OCI-LY1 (cell line): Measurements from ENCODE around the gene ANKRD30A.
"Not testable (repeated sequence)": the region's sequence is repeated elsewhere in the genome, so short reads cannot be mapped to it uniquely, and the experiment has no call there.

ENCODE experiments used
- CTCF ChIP-seq: fragments of 200-600 bp; sonication (generic), shearing (Covaris generic); IDR thresholded peaks from 2 replicates; pipeline ENCODE4 v1.5.1; 2017; ENCODE audit warnings: mild to moderate bottlenecking, antibody characterized with exemption, low read length, moderate library complexity, mixed read lengths
- EZH2 ChIP-seq: fragments of 200-600 bp; sonication (generic), shearing (Covaris generic); IDR thresholded peaks from 2 replicates; pipeline ENCODE4 v1.8.0; 2017; ENCODE audit warnings: borderline replicate concordance, mixed run types, mild to moderate bottlenecking, antibody characterized with exemption, low read length, moderate library complexity, mixed read lengths

- not testable (repeated sequence) for TF ChIP-seq CTCF, EZH2
Observed at GRCh38 chr10:37171945-37172344, 46.5 kb downstream of the ANKRD30A start.
